Measurements from ENCODE around the gene CHST11. TPM values are rescaled to one million over a fixed set of nuclear protein-coding genes. Genes with fewer than 3 reads are reported as not detected.

CHST11 gene
- total RNA-seq, 1 donor, result 10.8 TPM

DNA sequence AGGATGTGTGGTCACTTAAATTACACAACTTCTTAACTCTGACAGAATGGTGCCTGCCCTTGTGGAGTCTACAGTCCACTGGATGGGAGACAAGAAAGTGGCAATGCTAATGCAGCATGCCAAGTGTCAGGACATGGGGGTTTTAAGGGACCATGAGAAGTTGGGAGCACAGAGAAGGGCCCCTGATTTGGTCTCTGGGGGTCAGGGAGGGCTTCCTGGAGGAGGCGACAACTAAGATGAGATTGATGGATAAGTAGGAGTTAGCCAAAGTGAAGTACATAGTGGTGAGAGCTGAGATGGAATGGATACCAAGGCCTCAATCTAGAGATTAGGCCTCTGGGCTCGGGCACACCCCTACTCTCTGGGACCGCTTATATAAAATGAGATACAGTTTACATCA, 236.7 kb downstream of the CHST11 start:
- H3K4me3 ChIP-seq (ENCODE audit: low read depth, low read length), result no peak overlapping the region
- DNase-seq (ENCODE audit: low read depth), result no peak
- TF ChIP-seq, protein P1, sequence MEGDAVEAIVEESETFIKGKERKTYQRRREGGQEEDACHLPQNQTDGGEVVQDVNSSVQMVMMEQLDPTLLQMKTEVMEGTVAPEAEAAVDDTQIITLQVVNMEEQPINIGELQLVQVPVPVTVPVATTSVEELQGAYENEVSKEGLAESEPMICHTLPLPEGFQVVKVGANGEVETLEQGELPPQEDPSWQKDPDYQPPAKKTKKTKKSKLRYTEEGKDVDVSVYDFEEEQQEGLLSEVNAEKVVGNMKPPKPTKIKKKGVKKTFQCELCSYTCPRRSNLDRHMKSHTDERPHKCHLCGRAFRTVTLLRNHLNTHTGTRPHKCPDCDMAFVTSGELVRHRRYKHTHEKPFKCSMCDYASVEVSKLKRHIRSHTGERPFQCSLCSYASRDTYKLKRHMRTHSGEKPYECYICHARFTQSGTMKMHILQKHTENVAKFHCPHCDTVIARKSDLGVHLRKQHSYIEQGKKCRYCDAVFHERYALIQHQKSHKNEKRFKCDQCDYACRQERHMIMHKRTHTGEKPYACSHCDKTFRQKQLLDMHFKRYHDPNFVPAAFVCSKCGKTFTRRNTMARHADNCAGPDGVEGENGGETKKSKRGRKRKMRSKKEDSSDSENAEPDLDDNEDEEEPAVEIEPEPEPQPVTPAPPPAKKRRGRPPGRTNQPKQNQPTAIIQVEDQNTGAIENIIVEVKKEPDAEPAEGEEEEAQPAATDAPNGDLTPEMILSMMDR (IDR thresholded peaks at IDR 0.05; ENCODE audit: insufficient read depth, low read length), result no peak

GRCh38 chr12:104694161-104694560, 237.4 kb downstream of the CHST11 start:
- TF ChIP-seq, protein P1 (IDR thresholded peaks at IDR 0.05; ENCODE audit: insufficient read depth, low read length), result no peak
- DNase-seq (ENCODE audit: low read depth), result peak; percentile 46

DNA sequence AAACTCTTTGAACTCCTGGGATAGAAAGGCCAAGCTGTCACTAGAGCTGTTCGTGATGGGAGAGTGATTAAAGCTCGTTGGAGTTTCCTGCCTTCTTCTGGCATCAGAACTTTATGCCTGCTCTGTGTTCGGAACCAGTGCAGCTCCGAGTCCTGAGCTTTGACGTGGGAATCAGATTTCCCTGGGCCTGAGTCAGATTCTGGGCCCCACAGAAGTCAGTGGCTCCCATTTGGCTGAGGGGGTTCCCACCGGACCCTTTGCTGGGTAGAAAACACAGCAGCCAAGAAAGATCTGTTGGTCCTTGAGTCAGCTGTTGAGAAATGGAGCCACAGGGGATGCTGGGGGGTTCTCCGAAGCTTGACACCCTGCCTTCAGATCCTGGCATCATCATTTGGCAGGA, 238.0 kb downstream of the CHST11 start:
- TF ChIP-seq, protein P1 (IDR thresholded peaks at IDR 0.05; ENCODE audit: insufficient read depth, low read length), result no peak
- no peak overlapping the region for H3K4me3 ChIP-seq (ENCODE audit: low read depth, low read length)
- DNase-seq (ENCODE audit: low read depth), result peak; percentile 68

More at GRCh38 chr12:104694161-104694560, 237.4 kb downstream of the CHST11 start:
- no peak overlapping the region for H3K4me3 ChIP-seq (ENCODE audit: low read depth, low read length)

GRCh38 chr12:104695453-104696148, 238.9 kb downstream of the CHST11 start:
- DNase-seq (ENCODE audit: low read depth), result peak; percentile 93
- no peak overlapping the region for H3K4me3 ChIP-seq (ENCODE audit: low read depth, low read length)
- TF ChIP-seq, protein P1 (IDR thresholded peaks at IDR 0.05; ENCODE audit: insufficient read depth, low read length), result no peak

DNA sequence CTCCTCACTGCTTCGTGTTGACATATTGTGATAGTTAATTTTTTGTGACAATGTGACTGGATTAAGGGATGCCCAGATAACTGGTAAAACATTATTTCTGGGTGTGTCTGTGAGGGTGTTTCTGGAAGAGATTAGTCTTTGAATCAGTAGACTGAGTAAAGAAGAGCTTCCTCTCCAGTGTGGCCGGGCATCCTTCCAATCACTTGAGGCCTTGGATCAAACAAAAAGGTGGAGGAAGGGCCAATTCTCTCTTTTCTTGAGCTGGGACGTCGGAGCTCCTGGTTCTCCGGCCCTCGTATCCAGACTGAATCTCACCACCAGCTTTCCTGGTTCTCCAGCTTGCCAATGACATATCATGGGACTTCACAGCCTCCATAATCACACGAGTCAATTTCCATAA, 240.4 kb downstream of the CHST11 start:
- TF ChIP-seq, protein P1 (IDR thresholded peaks at IDR 0.05; ENCODE audit: insufficient read depth, low read length), result no peak
- no peak overlapping the region for H3K4me3 ChIP-seq (ENCODE audit: low read depth, low read length)
- DNase-seq (ENCODE audit: low read depth), result no peak

DNA sequence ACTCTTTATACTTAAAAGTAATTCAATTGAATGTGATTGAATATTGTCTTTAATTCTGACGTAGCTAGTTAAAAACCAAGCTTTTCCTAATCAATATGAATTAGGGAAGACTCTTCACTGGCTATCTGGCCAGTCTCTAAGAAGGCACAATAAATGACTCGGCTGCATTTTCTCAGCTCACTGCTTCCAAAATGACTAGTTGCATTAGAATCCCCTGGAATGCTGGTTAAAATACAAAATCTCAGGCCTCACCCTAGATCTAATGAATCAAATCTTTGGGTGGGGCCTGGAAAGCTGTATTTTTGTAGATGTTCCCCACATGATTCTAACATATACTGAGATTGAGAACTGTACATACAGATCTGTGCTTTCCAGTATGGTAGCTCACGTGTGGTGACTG, 242.1 kb downstream of the CHST11 start:
- peak; percentile 75 for DNase-seq (ENCODE audit: low read depth)
- no peak overlapping the region for H3K4me3 ChIP-seq (ENCODE audit: low read depth, low read length)
- TF ChIP-seq, protein P1 (IDR thresholded peaks at IDR 0.05; ENCODE audit: insufficient read depth, low read length), result no peak
